GM19239 (cell line): ENCODE measurements around the gene GRAP2.
"Not testable (repeated sequence)": the region's sequence is repeated elsewhere in the genome, so short reads cannot be mapped to it uniquely, and the experiment has no call there.

Experiments used
- DNase-seq: peaks from one replicate; pipeline ENCODE4 v3.0.0; 2011; ENCODE audit warnings: low spot score; ENCODE audit not compliant: insufficient read length
- FAIRE-seq: peaks from 2 replicates; lab custom pipeline; 2011; peaks lifted over from hg19 to GRCh38; lab: Jason Lieb, UNC

Gene GRAP2

DNA sequence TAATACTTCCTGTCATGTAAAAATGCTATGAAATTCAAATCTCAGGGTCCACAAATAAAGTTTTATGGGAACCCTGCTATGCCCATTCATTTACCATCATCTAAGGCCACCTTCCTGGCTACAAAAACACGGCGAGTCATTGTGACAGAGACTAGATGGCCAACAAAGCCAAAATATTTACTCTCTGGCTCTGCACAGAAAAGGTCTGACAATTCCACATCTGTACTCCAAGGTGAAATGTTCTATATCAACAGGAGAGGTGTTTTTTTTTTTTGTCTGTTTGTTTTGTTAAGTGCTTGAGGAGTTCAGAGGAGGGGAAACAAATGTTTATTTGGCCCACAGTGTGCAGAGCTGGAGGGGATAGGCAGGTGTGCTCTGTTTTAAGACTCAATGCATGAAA lies 40.7 kb downstream of the GRAP2 start:
- FAIRE-seq (no peak), DNase-seq (no peak)

DNA sequence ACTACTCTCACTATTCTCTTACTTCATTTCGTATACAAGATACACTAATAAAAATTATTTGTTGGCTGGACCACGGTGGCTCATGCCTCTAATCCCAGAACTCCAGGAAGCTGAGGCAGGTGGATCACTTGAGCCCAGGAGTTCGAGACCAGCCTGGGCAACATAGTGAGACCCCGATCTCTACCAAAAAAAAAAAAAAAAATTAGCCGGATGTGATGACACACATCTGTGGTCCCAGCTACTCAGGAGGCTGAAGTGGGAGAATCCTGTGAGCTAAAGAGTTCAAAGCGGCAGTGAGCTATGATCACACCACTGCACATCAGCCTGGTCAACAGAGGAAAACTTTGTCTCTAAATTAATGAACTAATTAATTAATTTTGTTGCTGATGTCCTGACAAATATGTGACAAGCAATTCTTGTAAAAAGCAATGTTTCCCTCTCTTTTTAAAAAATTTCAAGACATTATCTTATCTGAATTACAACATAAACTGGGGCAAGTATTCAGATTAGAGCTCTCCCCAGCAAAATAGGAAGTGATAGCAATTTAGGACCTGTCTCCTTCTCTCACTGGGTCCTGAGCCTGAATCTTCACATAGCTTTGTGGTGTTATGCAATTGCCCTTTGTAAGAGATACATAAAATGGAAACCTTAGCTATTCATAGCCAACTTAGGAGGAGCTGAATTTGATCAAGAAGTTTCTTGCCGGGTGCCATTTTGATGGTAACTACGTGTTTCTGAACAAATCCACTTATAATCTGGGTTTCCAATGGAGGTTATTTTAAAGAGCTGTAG lies 41.8 kb downstream of the GRAP2 start:
- no peak for DNase-seq
- no peak for FAIRE-seq

- FAIRE-seq (no peak), DNase-seq (no peak)
Measured at GRCh38 chr22:39943337-39943736, 42.5 kb downstream of the GRAP2 start.

- no peak for FAIRE-seq
- DNase-seq = no peak
Measured at GRCh38 chr22:39943953-39944872, 43.3 kb downstream of the GRAP2 start.

- FAIRE-seq (no peak), DNase-seq (no peak)
Measured at GRCh38 chr22:39946126-39946502, 45.2 kb downstream of the GRAP2 start.

- no peak for DNase-seq
- FAIRE-seq = no peak
Measured at GRCh38 chr22:39946503-39947219, 45.8 kb downstream of the GRAP2 start.

- DNase-seq = no peak
- FAIRE-seq = no peak
Measured at GRCh38 chr22:39947220-39948216, 46.6 kb downstream of the GRAP2 start.

DNA sequence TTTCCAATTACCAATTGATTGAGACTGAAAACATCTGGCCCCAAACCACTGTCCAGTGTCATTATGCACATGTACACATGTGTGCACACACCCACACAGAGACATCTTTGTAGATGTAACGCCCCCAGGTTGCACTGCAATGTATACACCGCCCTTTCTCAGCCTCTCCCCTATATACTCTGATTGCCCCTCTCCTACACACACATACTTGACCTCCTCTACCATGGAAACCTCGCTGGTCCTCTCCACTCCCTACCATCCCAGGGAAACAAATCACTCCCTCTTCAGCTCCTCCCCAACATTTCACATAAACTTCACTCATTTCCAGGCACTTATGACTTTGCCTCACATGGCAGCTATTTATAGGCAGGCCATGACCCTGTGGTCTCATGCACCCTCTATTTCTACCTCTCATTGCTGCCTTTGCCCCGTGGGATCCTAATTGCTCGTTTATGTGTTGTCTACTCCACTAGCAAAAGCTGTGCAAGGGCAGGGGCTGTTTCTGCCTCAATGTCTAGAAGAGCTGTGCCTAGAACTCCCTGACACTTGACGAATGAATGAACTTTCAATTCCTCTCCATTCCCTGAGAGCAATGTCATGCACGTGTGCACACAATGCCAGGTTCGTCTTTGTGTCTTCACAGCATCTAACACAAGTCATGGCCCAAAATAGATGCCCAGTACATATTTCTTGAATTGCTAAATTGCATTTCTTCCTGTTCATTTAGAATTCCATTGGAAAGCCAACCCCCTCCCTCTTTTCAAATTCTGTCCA lies 49.3 kb downstream of the GRAP2 start:
- no peak for DNase-seq

DNA sequence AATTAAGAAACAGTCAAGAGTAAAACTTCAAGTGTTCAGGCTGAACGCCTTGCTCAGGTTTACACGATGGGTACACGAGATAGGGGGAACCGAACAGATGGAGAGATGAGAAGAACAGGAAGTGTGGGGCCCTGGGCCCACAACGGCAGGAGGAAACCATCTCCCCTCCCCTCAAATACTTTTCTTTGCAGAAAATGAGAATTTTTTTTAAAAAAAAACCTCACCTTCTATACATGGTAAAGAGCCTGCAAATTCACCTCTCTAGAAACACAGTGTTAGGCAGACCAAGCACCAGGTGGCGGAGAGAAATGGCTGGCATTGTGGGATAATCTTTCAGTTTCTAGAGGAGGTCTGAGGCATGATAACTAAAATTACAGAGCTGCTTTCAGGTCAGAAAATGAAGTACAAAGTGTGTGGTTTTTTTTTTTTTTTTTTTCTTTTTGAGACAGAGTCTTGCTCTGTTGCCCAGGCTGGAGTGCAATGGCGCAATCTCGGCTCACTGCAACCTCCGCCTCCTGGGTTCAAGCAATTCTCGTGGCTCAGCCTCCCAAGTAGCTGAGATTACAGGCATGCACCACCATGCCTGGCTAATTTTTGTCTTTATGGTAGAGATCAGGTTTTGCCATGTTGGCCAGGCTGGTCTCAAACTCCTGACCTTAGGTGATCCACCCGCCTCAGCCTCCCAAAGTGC lies 50.9 kb downstream of the GRAP2 start:
- FAIRE-seq, DNase-seq: not testable (repeated sequence)

More for the DNA sequence above, 49.3 kb downstream of the GRAP2 start:
- no peak for FAIRE-seq

GRCh38 chr22:39952347-39952746 lies 51.5 kb downstream of the GRAP2 start:
- no peak for FAIRE-seq

DNA sequence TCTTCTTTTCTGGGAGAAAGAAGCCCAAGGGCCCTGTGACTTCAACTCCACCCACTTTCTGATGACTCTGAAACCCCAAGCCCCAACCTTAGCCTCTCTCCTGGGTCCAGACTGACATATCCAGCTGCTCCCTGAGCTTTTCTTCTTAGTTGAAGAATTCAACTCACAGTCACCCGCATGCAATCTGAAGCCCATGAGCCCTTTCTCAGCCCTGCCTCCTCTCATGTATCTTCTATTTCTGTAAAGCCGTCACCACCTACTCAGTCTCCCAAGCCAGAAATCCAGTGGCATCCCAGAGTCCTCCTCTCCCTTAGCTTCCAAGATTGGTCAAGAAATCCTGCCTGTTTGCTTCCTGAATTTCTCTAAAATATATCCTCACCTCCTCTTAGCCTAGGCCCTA lies 52.2 kb downstream of the GRAP2 start:
- DNase-seq = no peak
- no peak for FAIRE-seq

More at GRCh38 chr22:39952347-39952746, 51.5 kb downstream of the GRAP2 start:
- no peak for DNase-seq

GRCh38 chr22:39954584-39955055 lies 53.7 kb downstream of the GRAP2 start:
- FAIRE-seq (no peak), DNase-seq (no peak)

DNA sequence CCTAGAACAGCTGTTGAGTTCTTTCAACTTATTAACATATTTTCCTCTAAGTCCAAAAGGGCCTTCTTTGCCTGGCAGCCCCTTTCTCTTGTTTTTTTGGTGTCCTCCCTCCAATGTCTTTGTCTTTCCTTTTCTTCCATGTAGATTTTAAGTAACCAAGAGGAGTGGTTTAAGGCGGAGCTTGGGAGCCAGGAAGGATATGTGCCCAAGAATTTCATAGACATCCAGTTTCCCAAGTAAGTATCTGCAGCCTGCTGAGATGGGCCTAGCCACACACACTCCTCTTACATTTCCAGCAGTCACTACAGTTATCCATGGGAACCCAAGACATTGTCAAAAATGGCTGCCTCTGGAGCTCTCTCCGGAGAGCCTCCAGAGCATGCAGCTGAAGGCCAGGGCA lies 54.8 kb downstream of the GRAP2 start:
- FAIRE-seq (peak; percentile 11), DNase-seq (no peak)

- DNase-seq (peak; percentile 28), FAIRE-seq (peak; percentile 84)
Measured at GRCh38 chr22:39956932-39957664, 56.2 kb downstream of the GRAP2 start.

GRCh38 chr22:39958009-39958711 lies 57.3 kb downstream of the GRAP2 start:
- FAIRE-seq = no peak

DNA sequence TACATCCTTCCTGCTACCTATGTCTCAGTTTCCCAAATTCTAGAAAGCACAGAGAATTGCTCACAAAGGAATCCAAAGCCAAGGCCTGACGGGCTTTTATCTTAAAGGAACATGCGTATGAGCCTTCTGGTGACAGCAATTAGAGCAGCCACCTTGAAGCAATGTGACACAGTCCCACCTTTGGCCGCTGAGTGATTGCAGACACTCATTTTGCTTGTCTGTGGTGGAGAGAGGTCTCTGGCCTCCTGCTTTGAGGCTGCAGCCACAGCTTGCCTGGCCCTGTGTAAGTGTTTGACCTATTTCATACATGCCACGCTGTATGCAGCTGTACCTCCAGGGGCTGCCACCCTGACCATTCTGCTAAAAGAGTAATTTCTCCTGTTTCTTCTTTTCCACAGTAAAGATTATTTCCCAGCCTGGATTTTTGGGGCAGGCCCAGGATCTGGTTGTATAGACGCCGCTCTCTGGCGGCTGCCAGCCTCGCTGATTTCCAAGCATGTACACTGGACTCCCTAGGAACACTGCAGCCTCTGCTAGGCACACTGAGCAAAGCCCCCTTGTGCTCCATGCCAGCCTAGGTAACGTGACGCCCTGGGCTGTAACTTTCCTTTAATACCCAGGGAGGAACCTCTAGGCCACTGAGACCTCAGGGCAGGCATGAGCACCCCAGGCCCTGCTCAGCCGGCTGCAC lies 58.2 kb downstream of the GRAP2 start:
- no peak for DNase-seq
- no peak for FAIRE-seq

More at GRCh38 chr22:39958009-39958711, 57.3 kb downstream of the GRAP2 start:
- no peak for DNase-seq
